Adrenal gland (tissue), 12 donors: ENCODE measurements around the gene EEF1AKMT3. TPM values are rescaled to one million over a fixed set of nuclear protein-coding genes. Genes with fewer than 3 reads are reported as not detected.

ENCODE experiments used
- DNase-seq, 7 donors: peaks; one replicate each; pipeline ENCODE4 v3.0.0-alpha.2; 2019 to 2020
- H3K27ac ChIP-seq, 5 donors: fragments of 200-600 bp; sonication (generic) in 4 of 5; 1 replicate in 3 of 5; 2 replicates in 2 of 5; pipeline versions ENCODE4 v1.5.1 to v1.8.0; 2016 to 2020; ENCODE audit warnings: mild to moderate bottlenecking in 1 of 5
- H3K27me3 ChIP-seq: fragments of 200-600 bp; 2 replicates; pipeline ENCODE4 v1.8.0; 2021
- H3K36me3 ChIP-seq, 2 donors: fragments of 200-600 bp; replicated peaks in 1 of 2; 1 replicate in 1 of 2; 2 replicates in 1 of 2; pipeline versions ENCODE4 v1.5.1 to v1.8.0; 2018 to 2022
- H3K4me1 ChIP-seq, 2 donors: fragments of 200-600 bp; replicated peaks in 1 of 2; 1 replicate in 1 of 2; 2 replicates in 1 of 2; pipeline versions ENCODE4 v1.5.1 to v1.8.0; 2018 to 2021
- H3K4me3 ChIP-seq, 4 donors: fragments of 200-600 bp; sonication (generic) in 3 of 4; one replicate each; pipeline ENCODE4 v1.5.1; 2016 to 2018
- H3K9me3 ChIP-seq, 3 donors: fragments of 200-600 bp; sonication (generic) in 1 of 3; replicated peaks in 1 of 3; 1 replicate in 2 of 3; 2 replicates in 1 of 3; pipeline versions ENCODE4 v1.5.1 to v1.8.0; 2016 to 2021
- CTCF ChIP-seq, 6 experiments: fragments of 450-650 bp in 4 of 6; fragments of 200-600 bp in 2 of 6; sonication (generic) in 1 of 6; IDR thresholded peaks; 1 replicate in 5 of 6; 2 replicates in 1 of 6; pipeline versions ENCODE4 v1.5.1 to v1.8.0; 2016 to 2021; ENCODE audit warnings: antibody characterized with exemption in 6 of 6, mild to moderate bottlenecking in 2 of 6, moderate library complexity in 1 of 6
- POLR2A ChIP-seq, 2 donors: fragments of 450-650 bp; IDR thresholded peaks; one replicate each; pipeline ENCODE4 v1.6.1; 2017; ENCODE audit warnings: antibody characterized with exemption in 2 of 2, mild to moderate bottlenecking in 2 of 2, moderate library complexity in 1 of 2
- WGBS, 4 donors: extraction: QIAGEN DNeasy Blood & Tissue Kit in 2 of 4; methylation state at CpG; one replicate each; pipeline versions ENCODE4 v1.1.5 to v1.1.7; 2013 to 2017; 5-methylcytosine and 5-hydroxymethylcytosine counted together
- intact Hi-C, 2 donors: fragments of 100-400 bp; cut with DNase I; formaldehyde crosslinking; loops; one replicate each; pipeline versions ENCODE4 v1.14.1 to v1.15.0; 2022 to 2023
- polyA plus RNA-seq, 3 donors: library from polyadenylated mRNA; stranded (reverse); fragments of 200-250 nt in 2 of 3; fragments of 350-450 nt in 1 of 3; fragmentation: Illumina TruSeq in 1 of 3; extraction: RNeasy Lipid Tissue Mini Kit (QIAGEN cat#74804) in 1 of 3; gene quantifications; one replicate each; pipeline ENCODE4 v1.2.3, GENCODE V29; 2013 to 2014
- total RNA-seq, 9 donors: library from RNA; depleted of rRNA in 4 of 9; stranded (reverse); fragments of >200 nt in 4 of 9; fragments of 120-200 nt in 1 of 9; fragmentation: NEBNext Ultra II Directional in 1 of 9; extraction: Animal tissue kit (Norgen Biotek cat#: 25700) in 1 of 9; gene quantifications; one replicate each; pipeline versions ENCODE4 v1.1.0 to v1.2.4, GENCODE V29; 2013 to 2023
- donor health status: healthy with polysubstance abuse.
- donor health status: Bipolar disorder and iron deficiency.
- donor health status: DM: yes; HTN: yes; CAD: no.
- donor health status: DM: no; HTN: no; CAD: no.
- donor health status: DM: no; HTN: no; CAD: no.
- donor health status: DM: yes; HTN: yes; CAD: no.

The EEF1AKMT3 gene
- total and polyA plus RNA-seq, 12 donors, result 2.4 to 35.9 (median 8.8) TPM

- intact Hi-C loops, result no loop called here
- Histone ChIP-seq H3K27ac (peak overlapping the region in 2 of 5 donors; percentile 8 to 46), H3K4me1 (peaks cover 12 to 41% of the 10 kb centered on the region in 2 donors), H3K4me3 (no peak overlapping the region), H3K27me3 (no peaks in the 10 kb centered on the region), H3K9me3 (no peaks in the 10 kb centered on the region), H3K36me3 (peaks cover 0 to 46% of the 10 kb centered on the region in 2 donors)
- TF ChIP-seq POLR2A (IDR thresholded peaks at IDR 0.05) (no peak), CTCF (IDR thresholded peaks at IDR 0.05) (no peak)
- WGBS, 4 donors, result 63 to 76% (median 68%) methylated on average over 16 to 17 of the region's 17 CpGs
- DNase-seq, result peak in 3 of 7 donors; percentile 50 to 55 (median 51)
Measured at GRCh38 chr12:57813971-57814772, 41.8 kb downstream of the EEF1AKMT3 start.

GRCh38 chr12:57815177-57816000, 43.0 kb downstream of the EEF1AKMT3 start:
- Histone ChIP-seq H3K4me1 (peaks cover 12 to 41% of the 10 kb centered on the region in 2 donors), H3K27ac (peak overlapping the region in 2 of 5 donors; percentile 26 to 30)

GRCh38 chr12:57816001-57816854, 43.8 kb downstream of the EEF1AKMT3 start:
- no peaks in the 10 kb centered on the region for H3K27me3 ChIP-seq
- no peak for TF ChIP-seq CTCF (IDR thresholded peaks at IDR 0.05)
- no peak for TF ChIP-seq POLR2A (IDR thresholded peaks at IDR 0.05)
- H3K4me3 ChIP-seq, result no peak overlapping the region
- WGBS, 4 donors, result 39 to 56% (median 49%) methylated on average over 2 to 3 of the region's 3 CpGs
- intact Hi-C loops, result no loop called here
- peak overlapping the region in 2 of 5 donors; percentile 53 to 70 for H3K27ac ChIP-seq
- H3K36me3 ChIP-seq, result peaks cover 0 to 46% of the 10 kb centered on the region in 2 donors
- DNase-seq, result no peak
- peaks cover 12 to 41% of the 10 kb centered on the region in 2 donors for H3K4me1 ChIP-seq
- no peaks in the 10 kb centered on the region for H3K9me3 ChIP-seq

More at GRCh38 chr12:57815177-57816000, 43.0 kb downstream of the EEF1AKMT3 start:
- Histone ChIP-seq H3K27me3 (no peaks in the 10 kb centered on the region), H3K4me3 (no peak overlapping the region), H3K9me3 (no peaks in the 10 kb centered on the region), H3K36me3 (peaks cover 0 to 46% of the 10 kb centered on the region in 2 donors)
- 69 to 84% (median 82%) methylated on average over 11 to 13 of the region's 13 CpGs for WGBS, 4 donors
- DNase-seq, result no peak
- intact Hi-C loops, result no loop called here
- TF ChIP-seq CTCF (IDR thresholded peaks at IDR 0.05) (no peak), POLR2A (IDR thresholded peaks at IDR 0.05) (peak in 1 of 2 donors; percentile 5)
